OCI-LY7 (cell line): ENCODE data around the gene PDE3B. TPM values are rescaled to one million over a fixed set of nuclear protein-coding genes. Genes with fewer than 3 reads are reported as not detected.

Experiments used
- BruUV-seq: library from RNA; stranded (reverse); fragments of 400-500 nt; replicated peaks from 2 replicates; lab custom pipeline; 2021; lab: Mats Ljungman, UMichigan
- CTCF ChIA-PET: fragments of 300-600 bp; sonication (Branson Sonifier 250); formaldehyde crosslinking; loops from one replicate; lab custom pipeline; 2022; ENCODE audit warnings: antibody characterized with exemption; ENCODE audit not compliant: unreplicated experiment; lab: Charles Lee
- POLR2A ChIA-PET: fragments of 300-600 bp; sonication (Branson Sonifier 250); formaldehyde crosslinking; loops from one replicate; lab custom pipeline; 2022; ENCODE audit warnings: antibody characterized with exemption; lab: Charles Lee
- DNase-seq: peaks from one replicate; pipeline ENCODE4 v3.0.0-alpha.2; 2015; ENCODE audit warnings: low spot score
- H2AFZ ChIP-seq: fragments of 200-600 bp; sonication (generic), shearing (Covaris generic); 2 replicates; pipeline ENCODE4 v1.6.1; 2014; ENCODE audit warnings: mild to moderate bottlenecking, antibody characterized with exemption, low read length, moderate library complexity
- H3K27ac ChIP-seq: fragments of 200-600 bp; sonication (generic); 2 replicates; pipeline ENCODE4 v1.5.1; 2014; ENCODE audit warnings: mixed run types, low read depth, mild to moderate bottlenecking, moderate library complexity, low read length, inconsistent platforms; ENCODE audit not compliant: poor library complexity, severe bottlenecking
- H3K36me3 ChIP-seq: fragments of 200-600 bp; sonication (generic); 2 replicates; pipeline ENCODE4 v1.6.1; 2014; ENCODE audit warnings: mild to moderate bottlenecking, antibody characterized with exemption, low read length, moderate library complexity, mixed read lengths; ENCODE audit not compliant: insufficient read depth
- H3K4me1 ChIP-seq: fragments of 200-600 bp; sonication (generic); 2 replicates; pipeline ENCODE4 v1.5.1; 2014; ENCODE audit warnings: mild to moderate bottlenecking, low read length; ENCODE audit not compliant: insufficient read depth, poor library complexity, severe bottlenecking
- H3K4me2 ChIP-seq: fragments of 200-600 bp; sonication (generic); 2 replicates; pipeline ENCODE4 v1.6.1; 2014; ENCODE audit warnings: mild to moderate bottlenecking, low read length
- H3K4me3 ChIP-seq: fragments of 200-600 bp; sonication (generic); 2 replicates; pipeline ENCODE4 v1.5.1; 2014; ENCODE audit warnings: mild to moderate bottlenecking, low read depth, low read length; ENCODE audit not compliant: poor library complexity, severe bottlenecking
- H3K79me2 ChIP-seq: fragments of 200-600 bp; sonication (generic); 2 replicates; pipeline ENCODE4 v1.6.1; 2016; ENCODE audit warnings: low read depth, mild to moderate bottlenecking, low read length, moderate library complexity, mixed read lengths; ENCODE audit not compliant: insufficient read depth
- H3K9me2 ChIP-seq: fragments of 200-600 bp; sonication (generic); 2 replicates; pipeline ENCODE4 v1.6.1; 2016; ENCODE audit warnings: mild to moderate bottlenecking, low read length, mixed read lengths; ENCODE audit not compliant: insufficient read depth
- H3K9me3 ChIP-seq: fragments of 200-600 bp; sonication (generic); 2 replicates; pipeline ENCODE4 v1.6.1; 2014; ENCODE audit warnings: mild to moderate bottlenecking, mixed run types, low read length, mixed read lengths
- H4K20me1 ChIP-seq: fragments of 200-600 bp; sonication (generic); 2 replicates; pipeline ENCODE4 v1.6.1; 2014; ENCODE audit warnings: mild to moderate bottlenecking, antibody characterized with exemption, low read length, moderate library complexity, mixed read lengths; ENCODE audit not compliant: insufficient read depth
- EZH2phosphoT487 ChIP-seq: fragments of 200-600 bp; sonication (generic); IDR thresholded peaks from 2 replicates; pipeline ENCODE4 v1.6.1; 2018; ENCODE audit warnings: low read depth, borderline replicate concordance, mild to moderate bottlenecking, mixed run types, antibody characterized with exemption, low read length, moderate library complexity, mixed read lengths
- intact Hi-C: fragments of 100-400 bp; cut with micrococcal nuclease; formaldehyde crosslinking; loops from one replicate; pipeline ENCODE4 v1.10.0; 2022; ENCODE audit not compliant: unreplicated experiment
- total RNA-seq, 2 experiments: library from RNA; depleted of rRNA in 1 of 2; stranded (reverse); fragments of >200 nt in 1 of 2; shearing (Covaris generic) in 1 of 2; gene quantifications; 2 replicates each; pipeline ENCODE4 v1.2.3, GENCODE V29; 2014 to 2022
- TF ChIP-seq, protein P1 (sequence below): fragments of 200-600 bp; sonication (generic); conservative IDR thresholded peaks from 2 replicates; pipeline ENCODE4 v1.5.1; 2014; ENCODE audit warnings: mild to moderate bottlenecking, antibody characterized with exemption, low read length, moderate library complexity, mixed read lengths

PDE3B gene
- total RNA-seq, 2 experiments from 2014 or later: not detected

- Histone ChIP-seq H3K4me2 (no peak overlapping the region; the same call in 1 of the 2 replicates), H3K27ac (no peak overlapping the region), H4K20me1 (no peaks in the 10 kb centered on the region), H3K4me3 (no peak overlapping the region), H3K79me2 (no peaks in the 10 kb centered on the region), H3K9me2 (no peaks in the 10 kb centered on the region), H3K9me3 (no peaks in the 10 kb centered on the region), H3K36me3 (no peaks in the 10 kb centered on the region), H3K4me1 (peaks cover 32% of the 10 kb centered on the region), H2AFZ (no peak overlapping the region)
- ChIA-PET CTCF (interaction anchor here (0.5 to 3.4 kb wide), 8 partner anchors 15 to 335 kb away, joined by 3 to 41 read pairs (median 5); partner anchors contain the start of gene CYP2R1), POLR2A (interaction anchor here (0.6 to 3.5 kb wide), 11 partner anchors 12 to 829 kb away, joined by 3 to 12 read pairs (median 4); partner anchors contain the start of gene CYP2R1)
- TF ChIP-seq, protein P1, sequence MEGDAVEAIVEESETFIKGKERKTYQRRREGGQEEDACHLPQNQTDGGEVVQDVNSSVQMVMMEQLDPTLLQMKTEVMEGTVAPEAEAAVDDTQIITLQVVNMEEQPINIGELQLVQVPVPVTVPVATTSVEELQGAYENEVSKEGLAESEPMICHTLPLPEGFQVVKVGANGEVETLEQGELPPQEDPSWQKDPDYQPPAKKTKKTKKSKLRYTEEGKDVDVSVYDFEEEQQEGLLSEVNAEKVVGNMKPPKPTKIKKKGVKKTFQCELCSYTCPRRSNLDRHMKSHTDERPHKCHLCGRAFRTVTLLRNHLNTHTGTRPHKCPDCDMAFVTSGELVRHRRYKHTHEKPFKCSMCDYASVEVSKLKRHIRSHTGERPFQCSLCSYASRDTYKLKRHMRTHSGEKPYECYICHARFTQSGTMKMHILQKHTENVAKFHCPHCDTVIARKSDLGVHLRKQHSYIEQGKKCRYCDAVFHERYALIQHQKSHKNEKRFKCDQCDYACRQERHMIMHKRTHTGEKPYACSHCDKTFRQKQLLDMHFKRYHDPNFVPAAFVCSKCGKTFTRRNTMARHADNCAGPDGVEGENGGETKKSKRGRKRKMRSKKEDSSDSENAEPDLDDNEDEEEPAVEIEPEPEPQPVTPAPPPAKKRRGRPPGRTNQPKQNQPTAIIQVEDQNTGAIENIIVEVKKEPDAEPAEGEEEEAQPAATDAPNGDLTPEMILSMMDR: no peak
- no peak for TF ChIP-seq EZH2phosphoT487
- no TSS peak for BruUV-seq
- intact Hi-C loops: loop anchor here (1.0 to 10.0 kb wide), 6 partner anchors 117 to 1135 kb away; partner anchors contain the start of gene PSMA1
- DNase-seq: no peak
Observed at GRCh38 chr11:14906993-14907392, 263.4 kb downstream of the PDE3B start.

GRCh38 chr11:14907411-14908213 is 264.0 kb downstream of the PDE3B start:
- H3K4me2 ChIP-seq: peak overlapping the region; percentile 39
- no peak overlapping the region for H3K4me3 ChIP-seq
- H3K4me1 ChIP-seq: peaks cover 32% of the 10 kb centered on the region
- no peaks in the 10 kb centered on the region for H3K36me3 ChIP-seq
- peak; percentile 76 for DNase-seq
- H3K79me2 ChIP-seq: no peaks in the 10 kb centered on the region
- H3K9me3 ChIP-seq: no peaks in the 10 kb centered on the region
- no peaks in the 10 kb centered on the region for H4K20me1 ChIP-seq
- H2AFZ ChIP-seq: peak overlapping the region; percentile 39; the same call in 1 of the 2 replicates
- H3K9me2 ChIP-seq: no peaks in the 10 kb centered on the region
- CTCF ChIA-PET: interaction anchor here (0.5 to 3.4 kb wide), 20 partner anchors 11 to 1219 kb away, joined by 3 to 41 read pairs (median 4); partner anchors contain the start of genes COPB1 and CYP2R1
- POLR2A ChIA-PET: interaction anchor here (0.6 to 3.5 kb wide), 10 partner anchors 12 to 376 kb away, joined by 3 to 12 read pairs (median 4); partner anchors contain the start of gene CYP2R1
- TF ChIP-seq, protein P1: peak; percentile 88
- no peak for TF ChIP-seq EZH2phosphoT487
- intact Hi-C loops: loop anchor here (1.0 to 10.0 kb wide), 9 partner anchors 99 to 1135 kb away; partner anchors contain the start of gene PSMA1
- no TSS peak for BruUV-seq
- no peak overlapping the region for H3K27ac ChIP-seq
